Effector memory CD4-positive, alpha-beta T cell (primary cell): Measurements from ENCODE around the gene HSPH1.

Source experiments
- DNase-seq, 3 donors: peaks; one replicate each; pipeline ENCODE4 v3.0.0-alpha.2; 2020
- H3K27ac ChIP-seq: 2 replicates; pipeline ENCODE4 v1.7.0; 2013; ENCODE audit warnings: mild to moderate bottlenecking, low read length, moderate library complexity; ENCODE audit not compliant: insufficient read depth, poor library complexity, severe bottlenecking
- H3K27me3 ChIP-seq: replicated peaks from 2 replicates; pipeline ENCODE4 v1.7.0; 2013; ENCODE audit warnings: mild to moderate bottlenecking, low read length; ENCODE audit not compliant: insufficient read depth, control insufficient read depth, poor library complexity, severe bottlenecking
- H3K36me3 ChIP-seq: 2 replicates; pipeline ENCODE4 v1.7.0; 2013; ENCODE audit warnings: mild to moderate bottlenecking, low read length, moderate library complexity; ENCODE audit not compliant: control insufficient read depth, insufficient read depth
- H3K4me1 ChIP-seq: 2 replicates; pipeline ENCODE4 v1.7.0; 2013; ENCODE audit warnings: low read length, mild to moderate bottlenecking; ENCODE audit not compliant: control insufficient read depth, insufficient read depth, poor library complexity, severe bottlenecking
- H3K4me3 ChIP-seq: 2 replicates; pipeline ENCODE4 v1.7.0; 2013; ENCODE audit warnings: low read length, low read depth, mild to moderate bottlenecking; ENCODE audit not compliant: insufficient read depth, poor library complexity, severe bottlenecking
- H3K9me3 ChIP-seq: 2 replicates; pipeline ENCODE4 v1.7.0; 2013; ENCODE audit warnings: mild to moderate bottlenecking, low read length, moderate library complexity; ENCODE audit not compliant: control insufficient read depth

The HSPH1 gene

DNA sequence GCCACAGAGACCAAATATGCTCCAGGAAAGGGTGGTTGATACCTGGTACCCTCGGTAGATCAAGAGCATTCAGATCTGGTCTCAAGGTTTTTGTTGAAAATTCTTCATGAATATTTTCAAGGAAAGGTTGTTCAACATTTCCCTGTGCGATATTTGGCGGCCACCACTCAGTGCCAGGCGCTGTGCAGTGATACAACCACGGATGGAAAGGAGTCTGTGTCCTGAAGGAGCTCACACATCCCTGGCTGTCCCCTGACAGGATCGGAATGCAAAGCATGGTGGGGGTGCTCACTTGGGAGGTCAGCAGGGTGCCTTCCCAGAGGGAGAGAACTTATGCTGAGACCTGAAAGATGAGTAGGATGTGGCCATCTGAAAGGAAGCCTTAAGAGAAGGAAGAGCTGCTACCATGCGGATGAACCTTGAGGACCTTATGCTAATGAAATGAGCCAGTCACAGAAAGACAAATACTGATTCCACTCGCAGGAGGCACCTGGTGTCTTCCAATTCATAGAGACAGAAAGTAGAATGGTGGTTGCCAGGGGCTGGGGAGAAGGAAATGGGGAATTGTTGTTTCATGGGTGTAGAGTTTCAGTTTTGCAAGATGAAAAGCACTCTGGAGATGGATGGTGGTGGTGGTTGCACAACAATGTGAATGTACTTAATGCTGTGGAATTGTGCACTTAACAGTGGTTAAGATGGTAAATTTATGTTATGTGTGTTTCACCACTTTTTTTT, 41.6 kb downstream of the HSPH1 start:
- no peaks in the 10 kb centered on the region for H3K36me3 ChIP-seq
- H3K27ac ChIP-seq, result no peak overlapping the region
- no peaks in the 10 kb centered on the region for H3K27me3 ChIP-seq
- no peak for DNase-seq
- no peaks in the 10 kb centered on the region for H3K9me3 ChIP-seq
- no peak overlapping the region for H3K4me3 ChIP-seq
- H3K4me1 ChIP-seq, result no peaks in the 10 kb centered on the region

DNA sequence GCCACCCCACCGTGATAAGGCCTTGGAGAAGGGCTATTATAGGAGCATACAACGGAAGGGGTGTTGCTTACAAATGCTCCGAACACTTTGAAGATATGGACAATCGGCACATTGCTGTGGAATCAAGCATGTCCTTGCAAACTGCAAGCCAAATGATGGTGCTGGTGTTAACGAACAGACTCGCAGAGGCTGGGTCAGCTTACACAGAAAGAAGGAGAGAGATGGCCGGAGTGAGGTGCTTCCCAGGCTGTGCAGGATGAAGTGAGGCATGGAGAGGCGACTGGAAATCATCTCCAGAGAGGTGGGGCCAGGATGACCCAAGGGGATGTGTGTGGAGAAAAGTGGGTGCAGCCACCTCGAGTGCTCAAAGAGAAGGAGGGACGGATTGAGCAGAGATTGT, 42.2 kb downstream of the HSPH1 start:
- no peaks in the 10 kb centered on the region for H3K27me3 ChIP-seq
- no peak overlapping the region for H3K4me3 ChIP-seq
- no peak for DNase-seq
- no peaks in the 10 kb centered on the region for H3K36me3 ChIP-seq
- H3K4me1 ChIP-seq, result no peaks in the 10 kb centered on the region
- H3K27ac ChIP-seq, result no peak overlapping the region
- no peaks in the 10 kb centered on the region for H3K9me3 ChIP-seq

DNA sequence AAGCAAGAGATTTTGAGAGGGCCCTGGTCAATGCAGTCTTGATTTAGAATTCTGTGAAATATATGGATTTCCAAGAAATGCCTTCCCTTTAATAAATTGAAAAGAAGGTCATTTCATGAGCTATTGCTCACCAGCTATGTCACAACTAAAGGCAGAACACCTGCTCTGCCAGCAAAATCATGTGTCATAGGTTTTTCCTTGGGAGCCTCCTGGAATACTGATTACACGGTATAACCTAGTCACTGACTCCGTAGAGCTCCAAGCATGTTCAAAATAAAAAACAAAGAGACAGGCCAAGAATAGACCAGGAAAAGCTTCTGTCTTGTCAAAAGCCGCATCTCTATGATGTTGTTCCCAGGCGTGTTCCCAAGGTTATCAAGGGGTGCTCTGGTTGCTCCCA, 45.5 kb downstream of the HSPH1 start:
- Histone ChIP-seq H3K27me3 (no peaks in the 10 kb centered on the region), H3K9me3 (no peaks in the 10 kb centered on the region), H3K27ac (no peak overlapping the region), H3K36me3 (no peaks in the 10 kb centered on the region), H3K4me3 (no peak overlapping the region), H3K4me1 (no peaks in the 10 kb centered on the region)
- no peak for DNase-seq

DNA sequence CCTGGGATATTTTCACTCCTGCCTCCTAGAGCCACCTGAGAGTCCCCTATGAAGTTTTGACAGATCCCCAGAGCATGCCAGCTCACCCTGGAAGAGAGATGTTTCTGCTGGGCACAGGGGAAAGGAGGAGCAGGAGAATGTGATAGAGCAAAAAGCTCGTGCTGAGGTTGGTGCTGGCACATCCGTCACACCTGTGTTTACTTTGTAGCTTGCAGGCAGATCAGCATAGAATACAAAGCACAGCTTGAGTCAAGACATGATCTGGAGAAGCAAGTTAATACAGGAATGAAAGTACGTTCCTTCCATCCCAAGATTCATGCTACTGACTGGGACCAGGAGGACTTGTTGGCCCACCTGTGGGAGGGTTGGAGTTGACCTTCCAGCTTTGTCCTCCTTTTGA, 46.1 kb downstream of the HSPH1 start:
- Histone ChIP-seq H3K9me3 (no peaks in the 10 kb centered on the region), H3K27me3 (no peaks in the 10 kb centered on the region), H3K4me3 (no peak overlapping the region), H3K4me1 (no peaks in the 10 kb centered on the region), H3K36me3 (no peaks in the 10 kb centered on the region), H3K27ac (no peak overlapping the region)
- no peak for DNase-seq

DNA sequence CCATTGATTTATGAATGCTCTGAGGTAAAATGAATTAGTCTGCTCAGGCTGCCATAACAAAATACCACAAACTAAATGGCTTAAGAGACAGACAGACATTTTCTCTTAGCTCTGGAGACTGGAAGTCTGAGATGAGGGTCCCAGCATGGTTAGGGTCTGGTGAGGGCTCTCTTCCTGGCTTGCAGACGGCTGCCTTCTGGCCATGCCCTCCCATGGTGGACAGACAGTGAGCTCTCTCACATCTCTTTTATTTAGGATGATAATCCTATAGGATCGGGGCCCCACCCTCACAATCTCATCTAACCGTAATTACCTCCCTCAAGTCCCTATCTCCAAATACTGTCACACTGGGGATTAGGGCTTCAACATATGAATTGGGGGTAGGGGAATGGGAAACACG, 47.1 kb downstream of the HSPH1 start:
- H3K27ac ChIP-seq, result no peak overlapping the region
- H3K36me3 ChIP-seq, result no peaks in the 10 kb centered on the region
- H3K9me3 ChIP-seq, result no peaks in the 10 kb centered on the region
- no peak for DNase-seq
- no peaks in the 10 kb centered on the region for H3K4me1 ChIP-seq
- H3K27me3 ChIP-seq, result peaks cover 2% of the 10 kb centered on the region
- H3K4me3 ChIP-seq, result no peak overlapping the region

DNA sequence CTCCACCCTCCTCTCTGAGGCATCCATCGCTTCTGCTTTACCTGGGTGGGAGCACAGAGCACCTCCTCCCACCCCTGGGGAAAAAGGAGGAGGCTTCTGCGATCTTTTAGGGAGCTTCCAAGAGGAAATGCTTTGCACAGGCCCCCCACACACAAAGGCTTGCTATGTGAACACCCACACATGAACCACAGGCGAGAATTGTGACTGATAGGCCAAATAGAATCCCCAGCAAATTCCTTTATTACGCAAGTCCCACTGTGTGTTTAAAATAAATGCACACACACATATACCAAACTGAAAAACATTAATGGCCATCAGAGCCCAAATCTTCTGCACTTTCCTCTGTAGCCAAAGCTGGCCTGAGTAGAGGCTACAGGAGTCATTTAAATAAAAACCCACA, 50.6 kb downstream of the HSPH1 start:
- no peaks in the 10 kb centered on the region for H3K36me3 ChIP-seq
- no peak for DNase-seq
- H3K4me1 ChIP-seq, result no peaks in the 10 kb centered on the region
- peaks cover 2% of the 10 kb centered on the region for H3K27me3 ChIP-seq
- H3K9me3 ChIP-seq, result no peaks in the 10 kb centered on the region
- H3K4me3 ChIP-seq, result no peak overlapping the region
- no peak overlapping the region for H3K27ac ChIP-seq

DNA sequence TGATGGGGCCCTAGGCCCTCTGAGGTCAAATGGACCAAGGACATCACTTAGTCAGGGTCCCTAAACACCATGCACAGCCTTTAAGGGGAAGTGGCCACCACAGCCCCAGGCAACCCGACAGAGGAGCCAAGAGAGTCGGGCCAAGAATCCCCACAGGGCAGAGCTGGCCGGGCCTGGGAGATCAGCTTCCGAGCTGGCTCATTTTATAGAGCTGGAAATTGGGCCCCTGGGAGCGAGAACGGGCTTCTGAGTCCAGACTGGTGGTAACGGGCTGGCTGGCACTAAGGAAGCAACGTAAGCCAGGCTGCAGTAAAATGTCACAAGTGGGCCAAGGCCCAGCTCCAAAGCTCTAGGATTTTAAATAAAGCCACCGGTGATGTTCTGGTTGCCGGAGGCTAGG, 51.1 kb downstream of the HSPH1 start:
- H3K4me3 ChIP-seq, result no peak overlapping the region
- no peak for DNase-seq
- H3K9me3 ChIP-seq, result no peaks in the 10 kb centered on the region
- no peaks in the 10 kb centered on the region for H3K4me1 ChIP-seq
- no peaks in the 10 kb centered on the region for H3K36me3 ChIP-seq
- peaks cover 2% of the 10 kb centered on the region for H3K27me3 ChIP-seq
- H3K27ac ChIP-seq, result no peak overlapping the region

DNA sequence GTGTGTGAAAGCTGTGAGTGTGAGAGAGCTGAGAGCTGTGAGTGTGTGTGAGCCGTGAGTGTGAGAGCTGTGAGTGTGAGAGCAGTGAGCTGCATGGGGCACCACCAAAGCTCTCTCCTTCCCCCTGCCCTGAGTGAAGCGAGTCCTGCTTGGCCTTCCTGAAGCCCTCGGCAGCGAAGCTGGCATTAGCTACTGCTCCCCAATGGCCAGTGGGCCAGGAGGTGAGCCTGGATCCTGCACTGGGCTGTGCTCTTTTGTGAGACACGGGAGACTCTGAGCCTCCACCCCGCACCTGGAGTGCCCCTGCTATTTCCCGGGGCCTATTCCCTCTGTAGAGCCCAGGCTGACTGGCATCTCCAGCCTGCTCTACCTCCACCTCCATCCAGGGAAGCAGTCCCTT, 51.5 kb downstream of the HSPH1 start:
- H3K4me1 ChIP-seq, result no peaks in the 10 kb centered on the region
- H3K27me3 ChIP-seq, result peaks cover 2% of the 10 kb centered on the region
- no peak overlapping the region for H3K4me3 ChIP-seq
- no peaks in the 10 kb centered on the region for H3K36me3 ChIP-seq
- H3K27ac ChIP-seq, result no peak overlapping the region
- no peak for DNase-seq
- H3K9me3 ChIP-seq, result no peaks in the 10 kb centered on the region

DNA sequence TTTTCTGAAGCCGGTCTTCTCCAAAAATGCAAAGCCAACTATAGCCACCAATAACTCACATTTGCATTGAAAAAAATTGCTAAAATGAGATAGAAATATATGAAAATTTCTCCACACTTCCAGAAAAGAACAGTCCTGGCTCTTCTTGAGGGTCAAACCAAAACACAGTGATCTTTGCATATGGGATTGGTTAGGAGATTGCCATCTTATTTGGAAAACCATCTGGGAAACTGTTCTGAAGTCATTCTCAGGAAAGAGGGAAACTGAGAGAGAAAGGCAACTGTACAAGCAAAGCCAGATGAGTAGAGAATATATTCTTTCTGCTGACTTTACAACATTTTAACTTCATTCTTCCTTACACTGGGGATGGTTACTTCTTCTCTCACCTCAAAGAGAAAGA, 54.6 kb downstream of the HSPH1 start:
- Histone ChIP-seq H3K4me3 (no peak overlapping the region), H3K27me3 (peaks cover 2% of the 10 kb centered on the region), H3K36me3 (no peaks in the 10 kb centered on the region), H3K27ac (no peak overlapping the region), H3K4me1 (no peaks in the 10 kb centered on the region), H3K9me3 (no peaks in the 10 kb centered on the region)
- no peak for DNase-seq

DNA sequence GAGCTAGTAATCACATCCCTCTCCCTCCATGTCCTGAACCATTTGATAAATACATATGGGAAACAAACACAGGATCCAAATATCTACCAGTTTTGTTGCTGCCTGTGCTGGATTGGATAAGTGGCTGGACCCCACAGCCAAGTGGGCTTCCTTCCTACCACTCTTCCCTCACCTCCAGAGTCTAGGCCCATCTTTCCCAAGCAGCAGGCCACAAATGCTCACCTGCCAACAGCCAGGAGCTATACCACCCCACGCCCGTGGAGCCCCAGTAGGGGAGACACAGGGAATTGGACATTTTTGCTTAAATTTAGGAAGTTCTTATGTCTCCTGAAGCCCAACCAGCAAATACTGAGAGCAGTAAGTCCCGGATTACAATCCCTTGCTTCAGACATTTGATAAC, 55.8 kb downstream of the HSPH1 start:
- Histone ChIP-seq H3K4me1 (no peaks in the 10 kb centered on the region), H3K36me3 (no peaks in the 10 kb centered on the region), H3K27ac (no peak overlapping the region), H3K27me3 (peaks cover 2% of the 10 kb centered on the region), H3K9me3 (no peaks in the 10 kb centered on the region), H3K4me3 (no peak overlapping the region)
- no peak for DNase-seq
